ENCODE data around the gene AFF3.

AFF3 gene

DNA sequence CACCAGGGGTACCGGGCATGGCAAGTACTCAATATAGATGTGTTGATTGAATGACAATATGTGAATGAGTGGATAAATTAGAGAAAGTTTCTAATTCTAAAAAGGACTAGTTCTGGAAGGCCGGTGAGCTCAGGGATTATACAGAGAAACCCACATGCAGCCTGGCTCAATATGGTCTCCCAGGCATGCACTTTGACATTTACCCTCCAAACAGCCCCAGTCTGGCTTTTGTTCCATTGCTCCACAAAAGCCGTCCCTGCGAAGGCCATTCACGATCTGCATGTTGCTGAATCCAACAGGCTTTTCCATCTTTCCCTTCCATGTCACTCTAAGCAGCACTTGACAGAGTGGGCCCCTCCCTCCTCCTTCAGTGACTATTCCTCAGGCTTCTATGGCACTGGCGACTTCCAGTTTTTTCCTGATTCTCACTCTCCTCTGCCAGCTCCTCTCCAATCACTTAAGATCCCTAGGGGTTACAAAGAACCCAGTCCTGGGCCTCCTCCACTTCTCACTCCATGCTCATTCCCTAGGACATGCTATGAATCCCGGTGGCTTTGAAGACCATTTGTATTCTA, 266.7 kb downstream of the AFF3 start:
- DNase-seq: no peak

- DNase-seq: no peak
These were observed 274.1 kb downstream of the AFF3 start for GRCh38 chr2:99868260-99868659.

DNA sequence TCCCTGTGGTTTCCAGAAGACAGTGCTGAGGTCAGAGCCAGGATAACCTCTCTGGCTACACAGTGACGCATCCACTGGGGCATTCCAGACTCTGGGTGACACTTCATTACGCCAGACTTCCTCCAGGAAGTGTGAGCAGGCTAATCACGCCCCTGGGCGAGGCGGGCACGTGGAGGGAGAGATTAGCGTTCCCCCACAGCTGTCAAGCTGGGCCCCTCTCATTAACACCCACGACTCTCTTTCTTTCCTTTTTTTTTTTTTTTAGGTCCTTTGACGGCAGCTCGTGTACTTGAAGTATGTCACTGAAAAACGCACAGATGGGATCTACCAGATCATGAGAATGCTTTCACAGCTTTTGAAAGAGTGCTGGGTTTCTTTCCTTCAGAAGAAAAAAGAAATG, 274.6 kb downstream of the AFF3 start:
- DNase-seq: no peak

DNA sequence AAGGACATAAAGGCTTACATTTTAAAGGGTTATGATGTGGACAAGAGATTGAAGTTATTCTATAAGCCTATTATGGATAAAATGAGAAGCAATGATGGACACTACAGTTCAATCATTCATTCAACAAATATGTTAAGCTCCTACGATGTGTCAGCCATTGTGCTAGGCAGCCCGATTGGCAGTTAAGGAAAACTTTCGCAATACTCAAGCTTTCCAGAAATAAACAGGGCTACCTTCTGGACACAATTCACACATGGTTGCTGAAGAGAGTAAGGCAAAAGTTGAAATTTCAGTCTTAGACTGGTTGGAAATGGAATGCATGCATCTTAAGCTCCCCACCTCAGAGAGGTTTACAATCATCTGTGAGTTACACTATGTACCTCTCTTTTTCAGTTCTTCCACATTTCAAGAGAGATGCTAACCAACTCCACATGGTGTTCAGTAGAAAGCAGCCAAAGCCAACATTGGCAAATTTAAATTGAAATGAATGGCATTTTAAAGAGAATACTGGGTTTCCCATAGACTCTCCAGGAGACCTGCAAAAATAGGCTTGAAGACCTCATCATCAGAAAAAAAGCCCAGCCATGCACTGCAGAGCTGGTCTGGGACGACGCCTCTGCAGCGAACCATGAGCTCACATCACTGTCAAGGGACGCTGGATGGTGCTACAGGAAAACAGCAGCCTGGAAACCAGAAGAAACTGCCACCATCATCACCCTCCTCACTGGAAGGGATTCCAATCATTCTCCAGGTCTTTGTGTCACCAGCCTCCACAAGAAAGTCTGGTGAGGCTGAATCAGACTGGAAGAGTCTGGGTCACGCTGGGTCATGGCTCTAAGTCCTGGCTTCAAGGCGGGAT, 276.3 kb downstream of the AFF3 start:
- DNase-seq: no peak

DNA sequence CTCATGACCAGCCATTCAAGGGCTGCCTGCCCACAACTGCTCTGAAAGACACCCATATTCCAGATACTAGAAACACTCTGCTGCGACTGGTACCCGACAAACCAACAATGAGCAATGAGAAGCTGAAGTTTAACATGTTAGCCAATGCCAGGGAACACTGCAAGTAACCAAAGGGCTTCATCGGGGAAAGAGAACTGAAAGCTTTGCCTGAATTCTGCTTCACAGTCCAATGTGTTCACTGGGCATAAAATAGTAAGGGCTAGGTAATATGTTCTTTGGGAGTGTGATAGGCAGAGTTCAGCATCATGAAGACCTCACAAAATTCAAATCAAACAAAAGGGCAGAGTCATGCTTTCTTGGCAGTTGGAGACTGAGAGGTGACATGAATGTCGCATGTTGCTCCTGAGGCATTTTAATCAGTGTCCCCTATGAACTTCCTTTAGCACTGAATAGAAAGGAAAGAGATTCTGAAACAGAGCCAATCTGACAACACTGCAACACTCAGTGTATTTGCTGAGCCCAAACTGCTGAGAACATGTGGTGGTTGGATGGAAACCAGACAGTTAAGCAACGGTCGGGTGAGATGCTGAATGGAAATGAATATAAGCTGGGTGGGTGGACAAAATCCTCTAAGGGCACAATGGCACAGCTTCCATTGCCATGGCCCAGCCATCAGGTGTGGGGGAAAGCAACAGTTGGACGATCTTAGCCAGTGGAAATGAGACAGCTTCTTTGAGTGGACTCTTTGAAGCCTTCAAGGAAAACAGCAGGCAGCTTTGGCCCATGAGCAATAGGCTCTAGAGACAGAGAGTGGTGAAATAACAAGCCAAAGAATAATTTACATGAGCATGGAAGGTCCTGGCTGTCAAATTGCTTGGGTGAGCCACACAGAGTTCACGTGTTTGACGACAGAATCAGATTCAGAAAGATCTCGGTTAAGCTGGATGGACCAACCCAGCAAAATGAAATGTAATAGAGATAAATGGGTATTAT, 277.5 kb downstream of the AFF3 start:
- no peak for DNase-seq

GRCh38 chr2:99863903-99864270, 278.5 kb downstream of the AFF3 start:
- no peak for DNase-seq

DNA sequence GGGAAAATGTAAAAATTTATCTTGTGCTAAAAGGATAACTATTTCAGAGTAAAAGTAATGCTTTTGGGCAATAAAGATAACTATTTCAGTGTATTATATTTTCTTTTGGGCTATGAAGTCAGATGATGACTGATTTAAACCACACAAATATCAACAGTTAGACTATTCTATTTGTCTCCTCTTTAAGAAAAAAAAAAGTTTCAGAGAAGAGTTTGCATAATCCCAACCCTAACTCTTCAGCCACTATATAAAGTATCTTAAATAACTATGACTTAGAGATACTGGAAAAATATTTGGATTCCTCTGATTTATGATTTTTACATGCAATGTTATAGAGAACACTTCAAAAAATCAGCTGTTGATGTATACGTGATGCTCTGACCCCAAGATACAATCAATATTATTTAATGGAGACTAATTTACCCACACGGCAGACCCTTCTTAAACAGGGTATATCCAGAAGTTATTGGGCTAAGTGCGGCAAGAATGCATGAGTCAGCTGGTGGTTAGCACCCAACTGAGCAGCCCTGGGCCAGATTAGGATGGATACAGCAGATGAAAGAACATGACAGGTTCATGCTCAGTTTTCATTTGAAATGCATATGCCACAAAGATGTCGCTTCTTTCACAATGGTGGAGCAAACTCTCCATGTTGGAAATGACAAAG, 279.0 kb downstream of the AFF3 start:
- no peak for DNase-seq

- no peak for DNase-seq
These were observed 279.8 kb downstream of the AFF3 start for GRCh38 chr2:99862566-99862965.

- DNase-seq: no peak
These were observed 281.0 kb downstream of the AFF3 start for GRCh38 chr2:99861376-99861760.

DNA sequence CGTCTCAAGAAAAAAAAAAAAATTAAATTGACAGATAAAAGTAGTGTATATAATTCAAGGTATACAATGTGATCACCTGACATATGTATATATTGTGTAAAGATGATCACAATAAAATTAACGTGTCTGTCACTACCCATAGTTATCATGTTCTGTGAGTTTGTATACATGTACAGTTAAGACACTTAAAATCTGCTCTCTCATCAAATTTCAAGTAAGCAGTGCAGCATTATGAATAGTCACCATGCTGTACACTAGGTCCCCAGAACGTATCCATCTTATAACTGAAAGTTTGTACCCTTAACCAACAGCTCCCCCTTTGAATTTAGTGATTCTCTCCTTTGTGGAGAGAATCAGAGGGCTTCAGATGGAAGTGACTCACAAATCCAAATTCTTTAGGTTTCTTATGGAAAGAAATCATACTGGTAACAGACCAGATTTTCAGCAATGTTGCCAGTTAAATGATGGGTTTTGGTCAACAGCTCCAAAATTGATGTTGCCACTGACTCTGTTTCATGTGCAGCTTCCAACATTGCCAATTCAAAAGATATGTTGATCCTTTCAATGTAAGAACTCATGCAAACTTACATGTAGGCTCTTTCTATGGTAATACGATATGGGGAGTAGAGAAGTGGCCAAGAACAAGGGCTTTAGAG, 281.5 kb downstream of the AFF3 start:
- no peak for DNase-seq

GRCh38 chr2:99858951-99859596, 283.3 kb downstream of the AFF3 start:
- no peak for DNase-seq

GRCh38 chr2:99857867-99858444, 284.4 kb downstream of the AFF3 start:
- no peak for DNase-seq

- no peak for DNase-seq
These were observed 285.0 kb downstream of the AFF3 start for GRCh38 chr2:99857372-99857771.

DNA sequence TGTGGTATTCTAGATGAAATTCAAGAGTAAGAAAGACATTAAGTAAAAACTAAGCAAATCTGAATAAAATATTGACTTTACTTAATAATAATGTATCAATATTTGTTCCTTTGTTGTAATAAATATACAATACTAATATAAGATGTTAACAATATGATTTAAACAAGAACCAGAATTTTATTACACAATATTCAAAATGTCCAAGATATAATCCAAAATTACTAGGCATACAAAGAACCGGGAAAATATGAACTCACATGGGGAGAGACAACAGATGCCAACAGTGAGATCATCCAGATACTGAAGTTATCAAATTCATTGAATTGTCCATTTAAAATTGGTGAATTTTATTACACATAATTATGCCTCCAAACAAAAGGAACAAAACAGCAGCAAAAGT, 286.3 kb downstream of the AFF3 start:
- no peak for DNase-seq

- DNase-seq: no peak
These were observed 288.0 kb downstream of the AFF3 start for GRCh38 chr2:99854236-99854852.

- DNase-seq: no peak
These were observed 289.4 kb downstream of the AFF3 start for GRCh38 chr2:99852956-99853355.

DNA sequence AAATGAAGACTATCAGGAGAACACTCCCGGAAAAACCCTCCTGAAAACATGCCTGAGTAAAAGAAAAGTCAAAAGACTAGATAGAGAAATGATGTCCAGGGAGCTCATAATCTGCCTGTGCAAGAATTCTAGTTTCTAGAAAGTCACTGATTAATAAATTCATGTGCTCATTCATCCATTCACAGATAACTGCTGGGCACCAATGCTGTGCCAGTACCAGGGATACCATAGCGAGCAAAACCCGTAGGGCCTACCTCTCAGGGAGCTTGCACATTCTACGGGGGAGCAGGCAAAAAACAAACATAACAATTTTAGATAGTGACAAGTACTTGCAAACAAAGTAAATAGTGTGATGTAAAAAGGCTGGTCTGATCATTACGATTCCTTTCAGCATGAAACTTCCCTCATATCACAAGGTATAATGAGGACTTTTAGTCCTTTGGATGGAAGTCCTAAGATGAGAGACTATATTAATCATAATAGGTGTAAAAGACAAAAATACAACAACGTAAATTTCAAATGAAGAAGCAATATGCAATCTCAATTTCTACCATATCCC, 289.9 kb downstream of the AFF3 start:
- DNase-seq: no peak

DNA sequence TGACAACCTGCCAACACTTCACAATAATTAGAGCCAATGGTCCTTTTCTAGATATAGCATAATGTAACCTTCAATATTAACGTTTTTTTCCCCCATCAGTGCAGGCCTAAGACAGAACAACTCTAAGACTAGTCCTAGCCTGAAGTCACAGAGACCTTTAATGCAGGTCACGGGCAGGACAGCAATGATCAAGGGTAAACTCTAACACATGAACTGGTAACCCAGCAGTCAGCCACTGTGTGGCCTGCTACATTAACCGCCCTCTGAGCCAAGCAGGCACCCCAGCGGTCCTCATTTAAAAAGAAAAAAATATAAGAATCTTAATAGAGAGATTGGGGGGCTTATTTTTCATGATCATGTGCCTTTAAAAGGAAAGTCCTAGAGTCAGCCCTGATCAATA, 290.6 kb downstream of the AFF3 start:
- DNase-seq: no peak

DNA sequence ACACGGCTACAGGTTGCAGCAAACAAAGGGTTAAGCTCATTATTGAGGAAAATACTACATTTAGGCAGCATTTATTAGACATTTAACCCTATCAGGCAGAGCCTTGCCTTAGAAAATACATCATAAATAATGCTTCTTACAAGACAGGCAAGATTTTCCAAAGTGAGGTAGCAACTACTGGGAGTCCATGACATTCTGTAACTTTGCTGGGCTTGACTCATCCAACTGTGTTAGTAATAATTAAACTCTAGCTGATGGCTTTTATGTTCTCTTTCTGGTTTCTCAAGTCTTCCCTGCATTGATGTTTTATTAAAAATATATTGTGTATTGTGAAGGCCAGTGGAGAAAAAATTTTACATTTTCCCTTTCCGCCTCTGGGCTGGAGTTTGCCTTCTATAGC, 291.3 kb downstream of the AFF3 start:
- DNase-seq: no peak

DNA sequence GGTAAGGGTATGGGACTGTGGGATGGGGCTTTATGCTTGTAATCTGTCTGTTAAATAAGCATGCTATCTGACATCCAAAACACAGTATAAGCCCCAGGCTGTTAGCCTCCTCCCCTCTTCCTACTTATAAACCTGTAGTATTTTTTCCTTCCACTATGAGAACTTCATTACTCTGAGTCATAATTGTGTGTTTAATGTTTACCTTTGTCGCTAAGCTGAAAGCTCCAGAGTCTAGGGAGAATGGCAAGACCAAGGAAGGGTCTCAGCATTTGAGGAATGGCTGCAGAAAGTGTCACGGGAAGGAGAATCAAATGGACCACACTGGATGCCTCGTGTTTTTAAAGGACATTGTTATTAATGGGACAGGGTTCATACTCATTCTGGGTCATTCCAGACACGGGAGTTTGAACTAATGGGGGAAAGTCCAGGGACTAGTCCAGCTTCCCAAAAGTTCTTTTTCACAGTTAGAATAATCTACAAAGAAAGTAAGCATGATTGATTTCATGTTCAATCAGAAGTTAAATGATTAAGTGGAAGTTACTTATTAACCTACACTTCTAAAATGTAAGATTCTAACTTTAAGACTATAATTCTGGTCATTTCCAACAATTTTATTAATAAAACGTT, 292.2 kb downstream of the AFF3 start:
- no peak for DNase-seq

Data from NCI-H1436 (cell line).